ENCODE measurements around the gene ZNF462.

- TF ChIP-seq CTCF (IDR thresholded peaks at IDR 0.05) (no peak), EP300 (IDR thresholded peaks at IDR 0.05) (no peak), POLR2A (IDR thresholded peaks at IDR 0.05) (no peak)
Measured at GRCh38 chr9:107042606-107043005, 179.6 kb downstream of the ZNF462 start.
